ENCODE data around the gene METTL6.
"Not testable (repeated sequence)": the region's sequence is repeated elsewhere in the genome, so short reads cannot be mapped to it uniquely, and the experiment has no call there.

Gene METTL6

GRCh38 chr3:15403965-15404364 lies 23.4 kb downstream of the METTL6 start:
- no peaks in the 10 kb centered on the region for H3K4me1 ChIP-seq (ENCODE audit: control insufficient read depth, insufficient read depth, low read length, poor library complexity, severe bottlenecking)
- peaks cover 4% of the 10 kb centered on the region for H3K36me3 ChIP-seq (ENCODE audit: control insufficient read depth, insufficient read depth, low read length)
- no peaks in the 10 kb centered on the region for H3K9me3 ChIP-seq (ENCODE audit: control insufficient read depth, low read length)
- no peak overlapping the region for H3K27ac ChIP-seq (ENCODE audit: low read depth, low read length, severe bottlenecking)
- 90% methylated on average over 1 of the region's 3 CpGs; no CpG with 5 or more reads in 1 of the 2 experiments for WGBS, 2 experiments (ENCODE audit: insufficient coverage in 2 of 2)
- no peak overlapping the region for H3K4me3 ChIP-seq (ENCODE audit: extremely low read depth, insufficient read depth, low read length, poor library complexity, severe bottlenecking)

- 100% methylated on average over 1 of the region's 3 CpGs; no CpG with 5 or more reads in 1 of the 2 experiments for WGBS, 2 experiments (ENCODE audit: insufficient coverage in 2 of 2)
- no peaks in the 10 kb centered on the region for H3K4me1 ChIP-seq (ENCODE audit: control insufficient read depth, insufficient read depth, low read length, poor library complexity, severe bottlenecking)
- peaks cover 1% of the 10 kb centered on the region for H3K36me3 ChIP-seq (ENCODE audit: control insufficient read depth, insufficient read depth, low read length)
- H3K27ac ChIP-seq (ENCODE audit: low read depth, low read length, severe bottlenecking) = no peak overlapping the region
- no peaks in the 10 kb centered on the region for H3K9me3 ChIP-seq (ENCODE audit: control insufficient read depth, low read length)
- no peak overlapping the region for H3K4me3 ChIP-seq (ENCODE audit: extremely low read depth, insufficient read depth, low read length, poor library complexity, severe bottlenecking)
Measured at GRCh38 chr3:15403495-15403894, 23.8 kb downstream of the METTL6 start.

- Histone ChIP-seq H3K4me3 (ENCODE audit: extremely low read depth, insufficient read depth, low read length, poor library complexity, severe bottlenecking) (no peak overlapping the region), H3K36me3 (ENCODE audit: control insufficient read depth, insufficient read depth, low read length) (no peaks in the 10 kb centered on the region), H3K27ac (ENCODE audit: low read depth, low read length, severe bottlenecking) (no peak overlapping the region), H3K4me1 (ENCODE audit: control insufficient read depth, insufficient read depth, low read length, poor library complexity, severe bottlenecking) (no peaks in the 10 kb centered on the region), H3K9me3 (ENCODE audit: control insufficient read depth, low read length) (peaks cover 6% of the 10 kb centered on the region)
- 88 to 89% methylated on average over 3 to 4 of the region's 4 CpGs for WGBS, 2 experiments (ENCODE audit: insufficient coverage in 2 of 2)
Measured at GRCh38 chr3:15401936-15402335, 25.4 kb downstream of the METTL6 start.

GRCh38 chr3:15399970-15400369 lies 27.4 kb downstream of the METTL6 start:
- no peaks in the 10 kb centered on the region for H3K4me1 ChIP-seq (ENCODE audit: control insufficient read depth, insufficient read depth, low read length, poor library complexity, severe bottlenecking)
- 94 to 97% methylated on average over 3 to 5 of the region's 5 CpGs for WGBS, 2 experiments (ENCODE audit: insufficient coverage in 2 of 2)
- no peak overlapping the region for H3K4me3 ChIP-seq (ENCODE audit: extremely low read depth, insufficient read depth, low read length, poor library complexity, severe bottlenecking)
- H3K9me3 ChIP-seq (ENCODE audit: control insufficient read depth, low read length) = peaks cover 6% of the 10 kb centered on the region
- no peaks in the 10 kb centered on the region for H3K36me3 ChIP-seq (ENCODE audit: control insufficient read depth, insufficient read depth, low read length)
- no peak overlapping the region for H3K27ac ChIP-seq (ENCODE audit: low read depth, low read length, severe bottlenecking)

- WGBS, 2 experiments (ENCODE audit: insufficient coverage in 2 of 2) = 100% methylated on average over 2 of the region's 3 CpGs
- H3K4me3 ChIP-seq (ENCODE audit: extremely low read depth, insufficient read depth, low read length, poor library complexity, severe bottlenecking); H3K27ac ChIP-seq (ENCODE audit: low read depth, low read length, severe bottlenecking); H3K9me3 ChIP-seq (ENCODE audit: control insufficient read depth, low read length); H3K36me3 ChIP-seq (ENCODE audit: control insufficient read depth, insufficient read depth, low read length); H3K4me1 ChIP-seq (ENCODE audit: control insufficient read depth, insufficient read depth, low read length, poor library complexity, severe bottlenecking): not testable (repeated sequence)
Measured at GRCh38 chr3:15398731-15399133, 28.6 kb downstream of the METTL6 start.

GRCh38 chr3:15393252-15393651 lies 34.1 kb downstream of the METTL6 start:
- H3K9me3 ChIP-seq (ENCODE audit: control insufficient read depth, low read length); H3K36me3 ChIP-seq (ENCODE audit: control insufficient read depth, insufficient read depth, low read length); H3K4me3 ChIP-seq (ENCODE audit: extremely low read depth, insufficient read depth, low read length, poor library complexity, severe bottlenecking); H3K4me1 ChIP-seq (ENCODE audit: control insufficient read depth, insufficient read depth, low read length, poor library complexity, severe bottlenecking); H3K27ac ChIP-seq (ENCODE audit: low read depth, low read length, severe bottlenecking): not testable (repeated sequence)
- no CpG with 5 or more reads among the region's 2 CpGs for WGBS, 2 experiments (ENCODE audit: insufficient coverage in 2 of 2)

GRCh38 chr3:15391007-15391406 lies 36.3 kb downstream of the METTL6 start:
- no peaks in the 10 kb centered on the region for H3K4me1 ChIP-seq (ENCODE audit: control insufficient read depth, insufficient read depth, low read length, poor library complexity, severe bottlenecking)
- H3K27ac ChIP-seq (ENCODE audit: low read depth, low read length, severe bottlenecking) = no peak overlapping the region
- WGBS, 2 experiments (ENCODE audit: insufficient coverage in 2 of 2) = 76 to 88% methylated on average over 3 to 4 of the region's 5 CpGs
- peaks cover 6% of the 10 kb centered on the region for H3K9me3 ChIP-seq (ENCODE audit: control insufficient read depth, low read length)
- no peaks in the 10 kb centered on the region for H3K36me3 ChIP-seq (ENCODE audit: control insufficient read depth, insufficient read depth, low read length)
- H3K4me3 ChIP-seq (ENCODE audit: extremely low read depth, insufficient read depth, low read length, poor library complexity, severe bottlenecking) = no peak overlapping the region

- H3K9me3 ChIP-seq (ENCODE audit: control insufficient read depth, low read length) = peaks cover 10% of the 10 kb centered on the region
- no peaks in the 10 kb centered on the region for H3K4me1 ChIP-seq (ENCODE audit: control insufficient read depth, insufficient read depth, low read length, poor library complexity, severe bottlenecking)
- 65 to 69% methylated on average over 5 to 6 of the region's 6 CpGs for WGBS, 2 experiments (ENCODE audit: insufficient coverage in 2 of 2)
- H3K4me3 ChIP-seq (ENCODE audit: extremely low read depth, insufficient read depth, low read length, poor library complexity, severe bottlenecking) = no peak overlapping the region
- no peaks in the 10 kb centered on the region for H3K36me3 ChIP-seq (ENCODE audit: control insufficient read depth, insufficient read depth, low read length)
- H3K27ac ChIP-seq (ENCODE audit: low read depth, low read length, severe bottlenecking) = no peak overlapping the region
Measured at GRCh38 chr3:15390460-15390859, 36.9 kb downstream of the METTL6 start.

GRCh38 chr3:15388335-15388734 lies 39.0 kb downstream of the METTL6 start:
- H3K27ac ChIP-seq (ENCODE audit: low read depth, low read length, severe bottlenecking); H3K36me3 ChIP-seq (ENCODE audit: control insufficient read depth, insufficient read depth, low read length); H3K4me1 ChIP-seq (ENCODE audit: control insufficient read depth, insufficient read depth, low read length, poor library complexity, severe bottlenecking); H3K9me3 ChIP-seq (ENCODE audit: control insufficient read depth, low read length); H3K4me3 ChIP-seq (ENCODE audit: extremely low read depth, insufficient read depth, low read length, poor library complexity, severe bottlenecking): not testable (repeated sequence)
- WGBS, 2 experiments (ENCODE audit: insufficient coverage in 2 of 2) = 80 to 98% methylated on average over 3 of the region's 3 CpGs

- H3K36me3 ChIP-seq (ENCODE audit: control insufficient read depth, insufficient read depth, low read length) = no peaks in the 10 kb centered on the region
- no peak overlapping the region for H3K4me3 ChIP-seq (ENCODE audit: extremely low read depth, insufficient read depth, low read length, poor library complexity, severe bottlenecking)
- peaks cover 10% of the 10 kb centered on the region for H3K9me3 ChIP-seq (ENCODE audit: control insufficient read depth, low read length)
- H3K27ac ChIP-seq (ENCODE audit: low read depth, low read length, severe bottlenecking) = no peak overlapping the region
- 79 to 94% methylated on average over 2 to 3 of the region's 3 CpGs for whole genome bisulfite sequencing, 2 experiments (ENCODE audit: insufficient coverage in 2 of 2)
- H3K4me1 ChIP-seq (ENCODE audit: control insufficient read depth, insufficient read depth, low read length, poor library complexity, severe bottlenecking) = no peaks in the 10 kb centered on the region
Measured at GRCh38 chr3:15387735-15388134, 39.6 kb downstream of the METTL6 start.

- H3K4me1 ChIP-seq (ENCODE audit: control insufficient read depth, insufficient read depth, low read length, poor library complexity, severe bottlenecking) = no peaks in the 10 kb centered on the region
- no peak overlapping the region for H3K27ac ChIP-seq (ENCODE audit: low read depth, low read length, severe bottlenecking)
- peaks cover 10% of the 10 kb centered on the region for H3K9me3 ChIP-seq (ENCODE audit: control insufficient read depth, low read length)
- H3K36me3 ChIP-seq (ENCODE audit: control insufficient read depth, insufficient read depth, low read length) = no peaks in the 10 kb centered on the region
- H3K4me3 ChIP-seq (ENCODE audit: extremely low read depth, insufficient read depth, low read length, poor library complexity, severe bottlenecking) = no peak overlapping the region
- 100% methylated on average over 1 of the region's 1 CpG for WGBS, 2 experiments (ENCODE audit: insufficient coverage in 2 of 2)
Measured at GRCh38 chr3:15387171-15387581, 40.2 kb downstream of the METTL6 start.

- not testable (repeated sequence) for H3K27ac ChIP-seq (ENCODE audit: low read depth, low read length, severe bottlenecking); H3K9me3 ChIP-seq (ENCODE audit: control insufficient read depth, low read length); H3K36me3 ChIP-seq (ENCODE audit: control insufficient read depth, insufficient read depth, low read length); H3K4me1 ChIP-seq (ENCODE audit: control insufficient read depth, insufficient read depth, low read length, poor library complexity, severe bottlenecking); H3K4me3 ChIP-seq (ENCODE audit: extremely low read depth, insufficient read depth, low read length, poor library complexity, severe bottlenecking)
- 87 to 92% methylated on average over 3 to 5 of the region's 5 CpGs for WGBS, 2 experiments (ENCODE audit: insufficient coverage in 2 of 2)
Measured at GRCh38 chr3:15386654-15386955, 40.7 kb downstream of the METTL6 start.
